Measurements from ENCODE around the gene COL17A1. TPM values are rescaled to one million over a fixed set of nuclear protein-coding genes. Genes with fewer than 3 reads are reported as not detected.

The COL17A1 gene
- total RNA-seq, 2 donors from 2014 or later = 1.1 to 2.3 TPM

- no peaks in the 10 kb centered on the region for H3K9me3 ChIP-seq (ENCODE audit: control insufficient read depth, low read length)
- no peak overlapping the region for H3K9ac ChIP-seq (ENCODE audit: extremely low read depth, low read length, poor library complexity, severe bottlenecking)
- no peaks in the 10 kb centered on the region for H3K36me3 Mint-ChIP-seq (ENCODE audit: low read depth)
- peak; percentile 72 for TF ChIP-seq CTCF (conservative IDR thresholded peaks at IDR 0.05)
- no peaks in the 10 kb centered on the region for H3K27me3 Mint-ChIP-seq (ENCODE audit: insufficient read depth)
- 77 to 80% methylated on average over 1 to 3 of the region's 4 CpGs for WGBS, 2 experiments (ENCODE audit: insufficient coverage in 1 of 2, insufficient read length in 1 of 2)
- H3K27ac Mint-ChIP-seq = no peak overlapping the region
- peak; percentile 86 for DNase-seq
- no peaks in the 10 kb centered on the region for H3K4me1 ChIP-seq (ENCODE audit: control insufficient read depth, insufficient read depth, low read length)
- H3K27ac ChIP-seq (ENCODE audit: low read depth, low read length) = no peak overlapping the region
- no peaks in the 10 kb centered on the region for H3K9me3 Mint-ChIP-seq
- H3K27me3 ChIP-seq (ENCODE audit: control insufficient read depth, insufficient read depth, low read length, poor library complexity, severe bottlenecking) = no peaks in the 10 kb centered on the region
- no peaks in the 10 kb centered on the region for H3K36me3 ChIP-seq (ENCODE audit: control insufficient read depth, insufficient read depth, low read length)
- H3K4me3 ChIP-seq (ENCODE audit: low read length) = no peak overlapping the region
- H3K4me3 Mint-ChIP-seq = no peak overlapping the region
- peaks cover 5% of the 10 kb centered on the region for H3K4me1 Mint-ChIP-seq
Measured at GRCh38 chr10:103982639-103983038, 103.0 kb downstream of the COL17A1 start.

Small RNAs within 50 kb of the gene (microRNA-seq; reads per million reads assigned to microRNA genes)
- gene MIR936 (ENCODE audit: borderline microRNAs expressed) = not detected

Other genes with a start within 250 kb of the COL17A1 start
- 10 to 100 TPM; 15.7 to 22.6 TPM for gene SH3PXD2A, start 230.3 kb downstream of the COL17A1 start, total RNA-seq
- 10 to 100 TPM; 13.5 to 19.9 TPM for gene STN1, start 167.7 kb downstream of the COL17A1 start, total RNA-seq
- 10 to 100 TPM; 23.4 to 32.9 TPM for gene SLK, start 118.7 kb downstream of the COL17A1 start, total RNA-seq
- 10 to 100 TPM in 1 of 2 donors, 1 to 10 TPM in 1; 9.2 to 12.0 TPM for gene SFR1, start 36.3 kb upstream of the COL17A1 start, total RNA-seq
- 1 to 10 TPM; 2.6 to 4.1 TPM for gene CFAP43, start 146.5 kb upstream of the COL17A1 start, total RNA-seq
- gene GSTO1, start 169.0 kb upstream of the COL17A1 start, total RNA-seq = 100 to 1,000 TPM; 208 to 223 TPM
- 10 to 100 TPM; 17.8 to 18.8 TPM for gene GSTO2, start 183.3 kb upstream of the COL17A1 start, total RNA-seq

Data from endodermal cell (in vitro differentiated cells).